GM10847 (cell line): ENCODE results near the gene FBXO34.

Experiments
- POLR2A ChIP-seq: IDR thresholded peaks from 2 replicates; pipeline ENCODE4 v1.6.1; 2011; ENCODE audit not compliant: insufficient read length; ENCODE audit errors: extremely low read depth

FBXO34 gene

DNA sequence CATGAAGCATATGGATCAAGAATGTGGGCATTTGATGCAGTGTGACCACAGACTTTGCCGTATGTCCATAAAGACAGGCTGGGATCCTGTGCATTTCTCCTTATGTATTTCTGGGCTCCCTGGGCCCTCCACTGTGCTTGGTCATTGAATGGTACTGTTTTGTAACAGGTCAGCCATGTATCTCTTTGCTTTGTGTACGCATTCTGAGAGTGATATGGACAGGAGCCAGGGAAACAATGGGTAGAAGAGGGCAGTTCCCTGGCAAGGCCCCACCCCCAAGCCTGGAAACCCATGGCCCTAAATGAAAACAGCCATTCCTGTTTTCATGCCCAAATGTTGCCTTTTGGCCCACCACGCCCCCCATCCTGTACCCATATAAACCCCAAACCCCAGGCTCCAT, 15.2 kb upstream of the FBXO34 start:
- no peak for TF ChIP-seq POLR2A

DNA sequence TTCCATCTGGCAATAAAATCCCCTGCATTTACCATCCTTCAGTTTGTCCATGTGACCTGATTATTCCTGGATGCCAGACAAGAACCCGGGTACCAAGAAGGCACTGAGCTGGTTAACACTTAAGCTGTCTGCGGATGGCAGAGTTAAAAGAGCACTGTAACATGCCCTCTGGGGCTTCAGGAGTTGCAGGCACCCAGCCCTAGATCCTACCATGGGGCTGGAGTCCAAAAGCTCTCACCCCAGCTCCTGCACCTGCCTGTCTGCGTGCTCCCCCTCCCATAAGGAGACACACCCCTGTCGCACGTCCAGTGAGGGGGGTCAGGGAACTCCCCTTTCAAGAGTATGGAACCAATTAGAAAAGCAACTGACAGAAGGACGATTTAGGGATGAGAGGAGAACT, 14.6 kb upstream of the FBXO34 start:
- TF ChIP-seq POLR2A, result no peak

- no peak for TF ChIP-seq POLR2A
These were observed 6.0 kb upstream of the FBXO34 start for GRCh38 chr14:55265197-55265596.

DNA sequence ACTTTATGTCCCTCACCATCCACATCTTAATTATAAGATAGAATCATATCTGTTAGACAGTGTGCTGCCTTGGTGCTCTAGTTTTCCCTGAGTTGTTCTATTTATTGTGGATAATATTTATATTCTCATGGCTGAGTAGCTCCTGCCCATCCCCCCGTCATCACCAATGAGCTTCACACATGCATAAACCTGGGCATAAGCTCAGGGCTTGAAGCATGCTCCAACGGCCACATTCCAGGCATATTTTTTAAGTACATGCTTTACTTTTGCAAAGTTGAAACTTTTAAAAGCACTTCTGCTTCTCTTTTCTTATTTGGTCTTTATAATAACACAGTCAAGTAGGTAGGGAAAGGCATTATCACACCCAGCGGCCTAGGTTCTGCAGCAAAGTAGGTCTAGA, 3.4 kb upstream of the FBXO34 start:
- no peak for TF ChIP-seq POLR2A

DNA sequence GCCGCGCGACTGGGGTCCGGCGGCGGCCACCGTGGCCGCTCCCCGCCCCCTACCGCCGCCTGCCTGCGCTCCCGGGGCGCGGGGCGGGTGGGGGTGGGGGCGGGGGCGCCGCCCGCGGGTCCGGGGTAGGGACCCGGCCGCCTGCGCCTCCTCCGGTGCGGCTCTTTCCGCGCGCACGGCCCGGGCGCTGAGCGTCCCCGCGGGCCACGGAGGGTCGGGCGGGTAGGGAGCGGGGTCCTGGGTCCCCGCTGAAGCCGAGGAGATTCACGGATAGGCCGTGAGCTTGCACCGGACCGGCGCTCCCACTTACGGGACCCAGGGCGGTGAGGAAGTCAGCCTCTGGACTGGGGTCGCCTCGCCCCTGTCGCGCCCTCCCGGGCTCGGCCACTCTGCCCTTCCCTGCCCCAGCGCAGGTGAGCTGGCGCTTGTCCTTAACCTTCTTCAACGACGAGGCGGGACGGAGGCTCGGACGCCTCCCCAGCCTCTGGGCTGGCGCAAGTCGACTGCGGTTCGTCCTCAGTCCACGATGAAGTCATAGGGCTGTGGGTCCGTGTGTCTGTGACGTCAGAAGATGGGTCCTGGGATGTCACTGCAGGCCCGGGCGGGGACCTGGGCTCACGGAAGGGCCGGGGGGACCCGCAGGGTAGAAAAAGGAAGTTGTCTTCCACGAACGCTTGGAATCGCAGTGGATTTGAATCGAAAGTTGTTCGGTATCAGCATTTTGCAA, 514 bp downstream of the FBXO34 start:
- TF ChIP-seq POLR2A, result no peak

- no peak for TF ChIP-seq POLR2A
These were observed 1.2 kb downstream of the FBXO34 start for GRCh38 chr14:55272387-55272786.

DNA sequence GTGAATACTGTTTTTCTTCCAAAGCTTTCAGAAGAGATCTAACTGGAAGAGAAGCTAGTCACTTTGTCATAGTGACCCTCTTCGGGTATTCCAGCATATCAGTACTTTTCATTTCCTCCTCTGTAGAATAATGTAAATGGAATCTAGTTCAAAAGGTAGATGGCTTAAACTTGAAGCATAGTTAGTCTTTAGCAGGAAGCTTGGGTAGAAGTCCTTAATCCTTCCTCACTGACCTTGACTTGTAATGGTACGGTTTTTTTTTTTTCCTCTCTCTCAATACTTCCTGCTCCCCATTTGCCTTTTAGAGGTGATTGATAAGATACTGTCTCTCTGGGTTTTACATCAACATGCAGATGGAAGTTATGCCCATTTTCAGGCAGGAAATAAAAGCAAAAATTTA, 1.7 kb downstream of the FBXO34 start:
- TF ChIP-seq POLR2A, result no peak

GRCh38 chr14:55274146-55274545, 2.9 kb downstream of the FBXO34 start:
- no peak for TF ChIP-seq POLR2A

- TF ChIP-seq POLR2A, result no peak
These were observed 3.5 kb downstream of the FBXO34 start for GRCh38 chr14:55274751-55275150.

DNA sequence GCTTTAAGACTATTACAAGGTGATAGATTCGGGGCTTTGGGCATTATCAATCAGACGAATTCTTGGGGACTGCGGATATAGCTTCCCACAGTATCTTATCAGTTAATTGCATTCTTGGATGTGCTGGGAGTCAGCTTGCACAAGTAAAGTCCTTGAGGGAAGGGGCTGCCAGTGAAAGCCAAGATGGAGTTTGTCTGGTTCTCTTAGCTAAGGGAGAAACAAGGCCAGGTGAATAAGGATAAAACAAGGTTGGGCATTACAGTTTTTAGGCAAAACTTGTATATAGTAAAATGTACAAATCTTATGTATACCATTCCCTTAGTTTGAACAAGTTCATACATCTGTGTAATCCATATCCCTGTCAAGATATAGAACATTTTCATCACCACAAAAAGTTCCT, 5.5 kb downstream of the FBXO34 start:
- no peak for TF ChIP-seq POLR2A

DNA sequence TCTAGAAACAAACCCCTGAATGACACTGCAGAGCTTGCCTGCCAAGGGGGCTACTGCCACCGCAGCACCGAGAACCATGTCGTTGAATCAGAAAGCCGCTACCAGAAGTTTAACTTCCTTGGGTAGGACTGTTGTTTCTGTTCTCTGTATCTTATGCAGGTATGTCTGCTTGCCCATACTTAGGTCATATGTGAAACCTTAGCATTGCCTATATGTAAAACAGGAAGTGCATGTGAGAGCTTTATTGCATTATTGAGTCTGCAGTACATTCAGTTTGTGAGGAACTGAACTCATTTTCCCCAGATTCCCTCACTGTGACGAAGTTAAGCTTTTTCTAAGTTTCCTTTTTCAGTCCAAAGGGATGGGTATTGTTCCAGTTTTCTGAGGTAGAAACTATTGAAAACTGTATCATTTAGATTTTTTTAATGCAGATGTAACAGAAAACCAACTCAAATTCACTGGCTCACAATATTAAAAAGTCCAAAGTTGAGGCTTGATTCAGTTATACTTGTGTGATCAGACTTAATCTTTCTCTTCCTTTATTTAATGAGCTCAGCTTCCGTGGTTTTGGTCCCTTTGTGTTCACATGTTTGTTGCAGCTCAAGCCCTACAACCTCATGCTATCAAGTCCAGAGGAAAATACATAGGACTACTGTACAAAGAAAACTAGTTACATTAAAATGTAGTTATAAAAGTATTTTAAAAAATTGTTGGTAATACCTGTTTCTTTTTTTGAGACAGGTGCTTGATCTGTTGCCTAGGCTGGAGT, 6.9 kb downstream of the FBXO34 start:
- no peak for TF ChIP-seq POLR2A

DNA sequence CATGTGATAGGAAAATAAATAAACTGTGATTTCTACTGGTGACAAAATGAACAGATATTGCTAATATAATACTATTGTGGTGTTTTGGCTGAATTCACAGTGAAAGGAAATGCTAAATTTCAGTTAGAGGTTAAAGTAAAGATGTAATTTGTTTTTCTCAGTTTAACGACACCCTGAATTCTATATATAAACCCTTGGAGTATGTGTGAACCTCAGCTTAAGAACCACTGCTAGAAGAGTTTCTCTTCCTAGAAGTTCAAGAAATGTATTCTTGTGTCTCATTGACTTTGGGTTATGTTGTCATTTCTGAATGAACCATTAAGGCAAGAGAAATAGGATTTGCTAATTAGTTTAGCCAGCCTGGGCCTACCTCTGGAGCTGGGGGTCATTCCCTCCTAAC, 8.2 kb downstream of the FBXO34 start:
- TF ChIP-seq POLR2A, result no peak

DNA sequence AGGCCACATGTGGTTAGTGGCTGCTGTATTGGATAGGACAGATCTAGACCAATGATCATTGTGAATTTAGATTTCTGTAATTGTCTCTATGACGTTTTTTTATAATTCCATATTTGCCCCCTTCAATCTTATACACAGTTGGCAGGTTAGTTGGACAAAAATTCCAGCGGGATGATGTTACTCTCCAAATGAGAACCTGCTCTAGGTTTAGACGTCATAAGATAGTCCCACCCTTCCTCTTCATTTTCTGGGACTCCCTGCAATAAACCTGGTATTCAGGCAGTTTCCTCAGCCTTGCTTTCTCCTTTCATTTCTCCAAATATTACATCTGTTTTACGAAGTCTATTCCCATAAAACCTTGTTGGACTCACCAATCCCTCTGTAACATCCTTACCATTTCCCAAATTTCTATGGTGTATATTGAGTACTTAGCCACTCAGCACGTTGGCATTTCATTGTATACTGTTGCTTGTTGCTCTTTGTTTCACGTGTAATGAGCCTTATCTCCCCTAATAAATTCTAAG, 10.2 kb downstream of the FBXO34 start:
- TF ChIP-seq POLR2A, result no peak

DNA sequence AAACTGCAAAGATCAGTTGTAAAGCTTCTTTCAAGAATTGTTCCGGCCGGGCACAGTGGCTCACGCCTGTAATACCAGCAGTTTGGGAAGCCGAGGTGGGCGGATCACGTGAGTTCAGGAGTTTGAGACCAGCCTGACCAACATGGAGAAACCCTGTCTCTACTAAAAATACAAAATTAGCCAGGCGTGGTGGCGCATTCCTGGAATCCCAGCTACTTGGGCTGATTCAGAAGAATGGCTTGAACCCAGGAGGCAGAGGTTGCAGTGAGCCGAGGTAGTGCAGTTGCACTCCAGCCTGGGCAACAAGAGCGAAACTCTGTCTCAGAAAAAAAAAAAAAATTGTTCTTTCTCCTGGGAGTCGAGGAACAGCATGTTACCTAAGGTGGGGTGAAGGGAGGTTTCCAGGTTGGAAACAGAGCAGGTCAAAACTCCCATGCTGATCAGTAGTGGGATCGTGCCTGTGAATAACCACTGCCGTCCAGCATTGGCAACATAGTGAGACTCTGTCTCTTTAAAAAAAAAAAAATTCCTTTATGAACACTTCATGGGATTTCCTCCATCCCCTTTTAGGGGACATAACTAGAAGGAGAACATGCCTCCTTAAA, 13.9 kb downstream of the FBXO34 start:
- TF ChIP-seq POLR2A, result no peak

GRCh38 chr14:55288439-55288838, 17.2 kb downstream of the FBXO34 start:
- no peak for TF ChIP-seq POLR2A

- no peak for TF ChIP-seq POLR2A
These were observed 20.4 kb downstream of the FBXO34 start for GRCh38 chr14:55291480-55292081.
